Fibroblast of lung (primary cell): ENCODE measurements around the gene OPA3. TPM values are rescaled to one million over a fixed set of nuclear protein-coding genes. Genes with fewer than 3 reads are reported as not detected.
A peak's percentile ranks its signal among the peaks of the same experiment; 100 is the strongest.

ENCODE experiments used
- DNase-seq, 2 donors: peaks; one replicate each; pipeline versions ENCODE4 v3.0.0 to v3.0.0-alpha.2; 2010; ENCODE audit warnings: low read depth in 2 of 2
- H2AFZ ChIP-seq: 2 replicates; pipeline ENCODE4 v1.5.1; 2012; ENCODE audit warnings: low read length, control low read depth, inconsistent platforms
- H3K27ac ChIP-seq: 2 replicates; pipeline ENCODE4 v1.5.1; 2011; ENCODE audit warnings: low read length, control low read depth; ENCODE audit not compliant: insufficient read depth
- H3K27me3 ChIP-seq: 2 replicates; pipeline ENCODE4 v1.5.1; 2011; ENCODE audit warnings: mild to moderate bottlenecking, low read length; ENCODE audit not compliant: control insufficient read depth, insufficient read depth
- H3K36me3 ChIP-seq: 2 replicates; pipeline ENCODE4 v1.5.1; 2011; ENCODE audit warnings: low read length; ENCODE audit not compliant: control insufficient read depth, insufficient read depth
- H3K4me1 ChIP-seq: 2 replicates; pipeline ENCODE4 v1.5.1; 2011; ENCODE audit warnings: low read length; ENCODE audit not compliant: control insufficient read depth, insufficient read depth; ENCODE audit errors: extremely low read depth
- H3K4me2 ChIP-seq: 2 replicates; pipeline ENCODE4 v1.5.1; 2011; ENCODE audit warnings: low read length, control low read depth; ENCODE audit not compliant: insufficient read depth; ENCODE audit errors: extremely low read depth
- H3K4me3 ChIP-seq, 4 experiments: fragments of 200-600 bp in 1 of 4; sonication (generic) in 1 of 4; replicated peaks in 1 of 4; 2 replicates each; pipeline ENCODE4 v1.5.1; 2011 to 2016; ENCODE audit warnings: low read length in 4 of 4, low read depth in 3 of 4, mild to moderate bottlenecking in 3 of 4, control low read depth in 2 of 4, inconsistent platforms in 1 of 4, mixed read lengths in 1 of 4; ENCODE audit not compliant: insufficient read depth in 1 of 4; ENCODE audit errors: control extremely low read depth in 1 of 4
- H3K79me2 ChIP-seq: 2 replicates; pipeline ENCODE4 v1.5.1; 2012; ENCODE audit warnings: mild to moderate bottlenecking, low read length, inconsistent platforms; ENCODE audit not compliant: control insufficient read depth, insufficient read depth
- H3K9ac ChIP-seq: 2 replicates; pipeline ENCODE4 v1.5.1; 2011; ENCODE audit warnings: mild to moderate bottlenecking, low read length, control low read depth; ENCODE audit not compliant: insufficient read depth
- H3K9me3 ChIP-seq: 2 replicates; pipeline ENCODE4 v1.5.1; 2012; ENCODE audit warnings: low read depth, low read length; ENCODE audit not compliant: control insufficient read depth, insufficient read depth
- H4K20me1 ChIP-seq: 2 replicates; pipeline ENCODE4 v1.5.1; 2011; ENCODE audit warnings: low read length; ENCODE audit not compliant: control insufficient read depth, insufficient read depth; ENCODE audit errors: extremely low read depth
- CTCF ChIP-seq, 2 donors: IDR thresholded peaks in 1 of 2; conservative IDR thresholded peaks in 1 of 2; 1 replicate in 1 of 2; 2 replicates in 1 of 2; pipeline ENCODE4 v1.5.1; 2011 to 2012; ENCODE audit warnings: low read length in 2 of 2, control low read depth in 1 of 2, inconsistent platforms in 1 of 2, low read depth in 1 of 2, mild to moderate bottlenecking in 1 of 2
- EZH2 ChIP-seq: IDR thresholded peaks from 2 replicates; pipeline ENCODE4 v1.5.1; 2012; ENCODE audit warnings: low read length, control low read depth, mild to moderate bottlenecking; ENCODE audit errors: missing control alignments
- polyA plus RNA-seq, 2 donors: library from polyadenylated mRNA; depleted of rRNA in 1 of 2; stranded (reverse) in 1 of 2; unstranded in 1 of 2; fragments of >200 nt; gene quantifications; 2 replicates each; pipeline ENCODE4 v1.2.1, GENCODE V29; 2011 to 2012; ENCODE audit warnings: missing spikeins in 1 of 2
- total RNA-seq: library from RNA; depleted of rRNA; stranded (reverse); fragments of >200 nt; gene quantifications from 2 replicates; pipeline ENCODE4 v1.2.1, GENCODE V29; 2014

Gene OPA3
- total and polyA plus RNA-seq, 2 donors (not counting 1 experiment from before 2014, with no cell fraction given), result 3.8 to 8.3 TPM

DNA sequence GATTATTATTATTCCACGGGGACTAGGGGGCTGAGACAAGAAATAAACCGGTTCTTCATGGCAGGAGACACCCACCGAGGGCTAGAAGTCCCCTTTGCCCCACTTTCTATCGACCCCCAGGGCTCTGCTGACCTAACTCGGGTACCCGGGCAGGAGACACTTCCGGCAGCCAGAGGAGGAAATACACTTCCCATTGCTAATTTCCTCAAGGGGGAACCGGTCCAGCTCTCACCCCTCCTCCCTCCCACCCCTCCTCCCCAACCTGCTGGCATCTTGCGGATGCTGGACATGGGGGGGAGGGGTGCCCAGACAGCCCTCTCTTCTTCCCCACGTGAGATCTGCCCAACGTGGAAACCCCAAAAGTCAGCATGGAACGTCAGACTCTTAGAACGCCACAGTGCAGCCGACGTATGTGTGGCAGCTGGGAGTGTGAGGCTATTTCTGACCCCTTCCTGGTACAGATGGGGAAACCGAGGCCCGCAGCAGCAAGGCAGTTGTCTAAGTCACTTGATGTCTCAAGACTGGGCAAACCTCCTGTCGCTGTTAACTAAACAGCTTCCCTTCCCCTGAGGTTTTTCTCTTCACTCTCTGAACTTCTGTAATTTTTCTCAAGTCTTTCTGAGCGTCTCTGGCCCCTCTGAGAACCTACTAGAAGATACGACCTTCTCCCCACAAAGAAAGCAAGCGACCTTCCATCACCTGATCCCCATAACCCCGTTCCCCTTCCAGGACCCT lies 13.8 kb upstream of the OPA3 start:
- H2AFZ ChIP-seq, result peak overlapping the region; percentile 70
- H3K27me3 ChIP-seq, result peaks cover 43% of the 10 kb centered on the region
- H4K20me1 ChIP-seq, result no peaks in the 10 kb centered on the region
- H3K4me3 ChIP-seq, result peak overlapping the region in 2 of 4 experiments; percentile 32 to 42
- peaks cover 2% of the 10 kb centered on the region for H3K4me1 ChIP-seq
- H3K9me3 ChIP-seq, result no peaks in the 10 kb centered on the region
- DNase-seq, result no peak
- no peaks in the 10 kb centered on the region for H3K79me2 ChIP-seq
- no peak overlapping the region for H3K9ac ChIP-seq
- H3K36me3 ChIP-seq, result no peaks in the 10 kb centered on the region
- H3K4me2 ChIP-seq, result peak overlapping the region; percentile 51
- TF ChIP-seq CTCF (conservative IDR thresholded peaks at IDR 0.05 in 1 of 2, IDR thresholded peaks at IDR 0.05 in 1 of 2; ENCODE audit: low read depth in 1 of 2, low read length in 2 of 2) (no peak), EZH2 (peak; percentile 74)
- no peak overlapping the region for H3K27ac ChIP-seq

- Histone ChIP-seq H2AFZ (peak overlapping the region; percentile 70), H3K4me2 (peak overlapping the region; percentile 51), H3K79me2 (no peaks in the 10 kb centered on the region), H3K9me3 (no peaks in the 10 kb centered on the region), H3K36me3 (no peaks in the 10 kb centered on the region), H3K4me3 (peak overlapping the region in 2 of 4 experiments; percentile 32 to 42), H3K27ac (no peak overlapping the region), H3K27me3 (peaks cover 41% of the 10 kb centered on the region), H4K20me1 (no peaks in the 10 kb centered on the region), H3K9ac (no peak overlapping the region), H3K4me1 (peaks cover 2% of the 10 kb centered on the region)
- no peak for DNase-seq
- TF ChIP-seq CTCF (conservative IDR thresholded peaks at IDR 0.05 in 1 of 2, IDR thresholded peaks at IDR 0.05 in 1 of 2; ENCODE audit: low read depth in 1 of 2, low read length in 2 of 2), result no peak
- TF ChIP-seq EZH2, result no peak
Measured at GRCh38 chr19:45597425-45598111, 13.0 kb upstream of the OPA3 start.

DNA sequence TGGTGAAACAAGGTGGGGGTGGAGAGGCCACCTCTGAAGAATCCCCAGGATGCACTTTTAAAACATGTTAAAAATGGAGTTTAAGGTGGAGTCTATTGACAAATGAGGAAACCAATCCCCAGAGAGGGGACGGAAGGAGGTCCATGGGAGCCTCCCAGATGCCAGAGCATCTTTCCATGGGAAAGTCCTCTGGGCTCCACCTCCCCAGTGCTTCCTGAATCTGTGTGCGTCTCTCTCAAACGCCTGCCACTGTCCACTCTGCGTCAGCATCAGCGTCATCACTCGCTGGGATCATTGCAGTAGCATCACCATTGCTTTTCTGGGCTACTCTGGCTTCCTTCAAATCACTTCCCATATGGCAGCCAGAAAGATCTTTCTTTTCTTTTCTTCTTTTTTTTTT lies 11.2 kb upstream of the OPA3 start:
- peak in 1 of 2 donors; percentile 16 for DNase-seq
- Histone ChIP-seq H4K20me1 (no peaks in the 10 kb centered on the region), H3K27me3 (peaks cover 24% of the 10 kb centered on the region), H3K9me3 (no peaks in the 10 kb centered on the region), H3K4me2 (no peak overlapping the region), H3K27ac (no peak overlapping the region), H3K36me3 (no peaks in the 10 kb centered on the region), H3K4me3 (no peak overlapping the region), H3K4me1 (peaks cover 2% of the 10 kb centered on the region), H3K79me2 (no peaks in the 10 kb centered on the region), H2AFZ (no peak overlapping the region), H3K9ac (no peak overlapping the region)
- TF ChIP-seq EZH2 (no peak), CTCF (conservative IDR thresholded peaks at IDR 0.05 in 1 of 2, IDR thresholded peaks at IDR 0.05 in 1 of 2; ENCODE audit: low read depth in 1 of 2, low read length in 2 of 2) (no peak)
